Lower leg skin (tissue), 3 donors: Measurements from ENCODE around the gene FLNA.

Experiments used
- CTCF ChIP-seq, 3 donors: fragments of 450-650 bp; IDR thresholded peaks; one replicate each; pipeline ENCODE4 v1.5.1; 2016; ENCODE audit warnings: antibody characterized with exemption in 3 of 3, mild to moderate bottlenecking in 3 of 3, moderate library complexity in 2 of 3
- POLR2A ChIP-seq, 2 donors: fragments of 450-650 bp; IDR thresholded peaks; one replicate each; pipeline ENCODE4 v1.6.1; 2016 to 2017; ENCODE audit warnings: antibody characterized with exemption in 2 of 2, mild to moderate bottlenecking in 1 of 2, moderate library complexity in 1 of 2

- TF ChIP-seq CTCF (IDR thresholded peaks at IDR 0.05) (no peak), POLR2A (IDR thresholded peaks at IDR 0.05) (no peak)
These were observed 15.6 kb downstream of the FLNA start for GRCh38 chrX:154358829-154359228.
